HG03457 (cell line): ENCODE results near the gene TKFC.
"Not testable (repeated sequence)": the region's sequence is repeated elsewhere in the genome, so short reads cannot be mapped to it uniquely, and the experiment has no call there.

ENCODE experiments used
- ATAC-seq: cut with Tn5 transposase; IDR thresholded peaks from one replicate; pipeline ENCODE4 v1.9.1; 2021; ENCODE audit warnings: moderate number of reproducible peaks; ENCODE audit not compliant: unreplicated experiment

Gene TKFC

DNA sequence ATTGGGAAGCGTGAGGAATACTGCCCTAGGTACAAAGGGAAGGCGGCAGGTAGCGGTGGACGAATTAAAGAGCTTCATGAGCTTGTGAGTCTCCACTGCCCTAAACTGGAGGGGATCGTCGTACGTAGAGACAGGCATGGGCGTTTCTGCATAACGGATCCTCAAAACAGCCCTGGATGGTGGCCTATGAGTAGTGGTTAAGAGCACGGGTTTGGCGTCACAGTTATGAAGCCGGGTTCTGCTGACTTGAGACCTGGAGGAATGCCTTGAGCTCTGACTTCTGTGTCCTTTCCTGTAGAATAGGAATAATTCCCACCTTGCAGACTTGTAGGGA lies 29.5 kb downstream of the TKFC start:
- ATAC-seq, result no peak

DNA sequence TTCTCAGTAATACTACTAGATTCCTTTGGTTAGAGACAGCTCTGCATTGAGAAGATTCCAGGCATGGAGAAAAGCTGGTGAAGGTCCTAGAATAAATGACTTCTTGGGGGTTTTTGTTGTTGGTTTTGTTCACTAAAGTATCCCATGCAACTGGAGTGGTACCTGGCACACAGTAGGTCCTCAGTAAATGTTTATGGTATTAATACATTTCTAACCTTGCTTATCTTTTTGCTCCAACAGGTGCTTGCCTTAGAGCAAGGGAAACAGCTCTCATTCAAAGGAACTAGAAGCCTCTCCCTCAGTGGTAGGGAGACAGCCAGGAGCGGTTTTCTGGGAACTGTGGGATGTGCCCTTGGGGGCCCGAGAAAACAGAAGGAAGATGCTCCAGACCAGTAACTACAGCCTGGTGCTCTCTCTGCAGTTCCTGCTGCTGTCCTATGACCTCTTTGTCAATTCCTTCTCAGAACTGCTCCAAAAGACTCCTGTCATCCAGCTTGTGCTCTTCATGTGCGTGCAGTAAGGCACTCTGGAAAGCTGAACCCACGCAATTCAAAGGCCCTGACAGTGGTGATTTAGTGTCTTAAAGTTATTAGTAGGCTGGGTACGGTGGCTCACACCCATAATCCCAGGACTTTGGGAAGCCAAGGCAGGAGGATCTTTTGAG lies 31.1 kb downstream of the TKFC start:
- ATAC-seq, result no peak

DNA sequence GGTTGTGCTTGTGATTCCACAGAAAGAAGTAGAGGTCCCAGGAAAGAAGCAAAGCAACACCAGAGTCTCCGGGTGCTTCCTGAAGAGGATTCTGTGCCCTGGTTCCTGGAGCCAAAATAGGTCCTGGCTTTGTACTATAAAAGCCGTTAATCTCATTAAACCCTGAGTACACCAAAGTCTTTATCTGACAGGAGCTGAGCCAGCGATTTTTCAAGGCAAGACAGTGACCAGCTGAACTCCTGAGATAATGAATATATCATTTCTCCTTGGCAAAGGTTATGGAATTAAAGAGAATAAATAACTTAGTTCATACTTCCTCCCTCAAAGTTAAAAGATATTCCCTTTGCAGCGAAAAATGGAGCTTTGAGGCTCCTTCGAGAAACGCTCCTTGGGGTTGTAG lies 34.4 kb downstream of the TKFC start:
- no peak for ATAC-seq

DNA sequence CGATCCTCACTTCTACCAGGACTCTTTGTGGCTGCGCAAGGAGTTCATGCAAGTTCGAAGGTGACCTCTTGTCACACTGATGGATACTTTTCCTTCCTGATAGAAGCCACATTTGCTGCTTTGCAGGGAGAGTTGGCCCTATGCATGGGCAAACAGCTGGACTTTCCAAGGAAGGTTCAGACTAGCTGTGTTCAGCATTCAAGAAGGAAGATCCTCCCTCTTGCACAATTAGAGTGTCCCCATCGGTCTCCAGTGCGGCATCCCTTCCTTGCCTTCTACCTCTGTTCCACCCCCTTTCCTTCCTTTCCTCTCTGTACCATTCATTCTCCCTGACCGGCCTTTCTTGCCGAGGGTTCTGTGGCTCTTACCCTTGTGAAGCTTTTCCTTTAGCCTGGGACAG lies 35.6 kb downstream of the TKFC start:
- no peak for ATAC-seq

DNA sequence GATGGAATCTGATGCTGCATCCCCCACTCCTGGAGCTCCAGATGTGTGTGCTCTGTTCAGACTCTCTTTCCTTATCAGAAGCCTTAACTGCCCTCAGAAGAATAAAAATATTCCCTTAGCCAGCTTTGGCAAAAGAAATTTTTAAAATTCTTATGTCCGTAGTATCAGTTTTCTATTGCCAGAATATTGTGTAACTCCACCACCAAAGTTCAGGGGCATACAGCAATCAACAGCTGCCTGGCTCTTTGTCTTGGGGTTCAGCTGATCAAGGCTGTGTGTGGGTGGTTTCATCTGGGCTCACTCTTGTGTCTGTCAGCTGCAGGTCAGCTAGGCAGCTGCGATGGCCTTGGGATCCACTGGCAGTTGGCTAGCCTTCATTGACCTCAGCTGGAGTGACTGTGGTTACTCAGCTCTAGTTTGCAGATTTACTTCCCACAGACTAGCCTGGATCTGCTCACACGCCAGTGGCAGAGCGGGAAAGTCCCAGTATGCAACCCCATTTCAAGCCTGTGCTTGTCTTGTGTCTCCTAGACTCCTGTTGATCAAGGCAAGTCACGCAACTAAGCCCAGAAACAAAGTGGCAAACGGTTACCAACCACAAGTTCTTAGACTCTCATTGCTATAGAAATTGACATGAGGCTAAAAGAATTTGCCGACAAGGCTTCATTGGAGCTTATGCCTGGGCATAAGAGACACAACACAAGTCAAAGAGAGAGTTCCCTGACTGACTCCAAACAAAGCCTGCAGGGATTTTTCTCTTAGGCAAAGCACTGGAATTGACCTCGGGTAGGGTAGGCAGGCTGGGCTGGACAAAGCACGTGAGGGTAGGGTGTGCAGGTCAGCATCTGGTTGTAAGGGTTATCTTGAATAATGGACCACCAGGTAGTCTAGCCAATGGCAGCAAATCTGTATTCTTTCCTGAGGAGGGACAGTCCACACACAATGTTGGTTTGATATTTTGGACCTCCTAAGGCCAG lies 36.6 kb downstream of the TKFC start:
- ATAC-seq, result no peak

DNA sequence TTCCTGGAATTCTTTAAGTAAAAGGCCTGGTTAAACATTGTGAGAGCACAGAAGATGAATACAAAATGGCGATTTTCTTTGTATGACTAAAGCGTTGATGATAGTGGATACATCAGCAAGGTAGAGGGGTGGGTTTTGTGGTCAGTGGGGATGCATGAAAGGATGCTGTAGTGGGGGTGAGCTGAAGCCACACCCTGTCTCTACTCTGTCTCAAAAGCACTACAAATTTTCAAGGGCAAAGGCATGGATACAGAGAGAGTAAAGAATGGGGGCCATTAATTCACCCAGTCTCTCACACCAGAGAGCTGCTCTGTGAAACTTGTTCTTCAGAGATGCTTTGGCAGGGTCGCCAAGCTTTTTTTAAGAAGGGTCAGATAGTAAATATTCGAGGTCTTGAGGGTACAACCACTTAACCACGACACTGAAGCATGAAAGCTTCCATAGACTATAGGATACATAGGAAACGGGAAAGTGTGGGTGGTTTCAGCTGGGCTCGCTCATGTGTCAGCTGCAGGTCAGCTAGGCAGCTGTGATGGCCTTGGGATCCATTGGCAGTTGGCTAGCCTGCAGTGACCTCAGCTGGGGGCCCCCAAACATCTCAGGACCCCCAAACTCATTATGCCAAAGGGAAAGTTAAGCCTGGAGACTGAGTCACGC lies 37.4 kb downstream of the TKFC start:
- ATAC-seq, result no peak

DNA sequence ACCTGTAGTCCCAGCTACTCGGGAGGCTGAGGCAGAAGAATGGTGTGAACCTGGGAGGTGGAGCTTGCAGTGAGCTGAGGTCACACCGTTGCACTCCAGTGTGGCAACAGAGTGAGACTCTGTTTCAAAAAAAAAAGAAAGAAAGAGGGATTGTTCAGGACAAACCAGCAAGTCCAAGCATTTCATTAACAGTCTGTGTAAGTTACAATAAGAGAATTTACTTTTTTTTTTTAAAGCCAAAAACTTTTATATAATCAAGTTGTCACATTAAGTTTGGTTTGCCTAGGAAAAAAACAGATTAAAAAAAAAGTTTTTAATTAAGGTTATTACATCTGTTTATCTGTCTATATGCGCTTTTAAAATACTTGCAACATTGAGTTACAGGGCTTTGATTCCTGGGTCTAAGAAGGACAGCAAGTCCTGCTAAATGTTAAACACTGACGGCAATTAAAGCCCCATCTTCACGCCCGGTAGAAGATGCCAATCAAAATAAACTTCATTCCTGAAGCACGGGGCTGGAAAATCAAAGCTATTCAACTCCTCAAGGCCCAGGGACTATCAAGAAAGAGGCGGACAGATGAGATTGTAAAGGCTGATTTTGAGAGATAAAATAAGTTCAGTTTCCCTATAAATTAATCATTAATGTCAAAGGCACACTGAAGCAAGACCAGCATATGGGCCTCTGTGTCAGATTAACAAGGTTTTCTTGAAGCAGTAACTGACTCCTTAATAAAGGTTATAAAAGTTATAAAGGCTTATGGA lies 39.8 kb downstream of the TKFC start:
- no peak for ATAC-seq

DNA sequence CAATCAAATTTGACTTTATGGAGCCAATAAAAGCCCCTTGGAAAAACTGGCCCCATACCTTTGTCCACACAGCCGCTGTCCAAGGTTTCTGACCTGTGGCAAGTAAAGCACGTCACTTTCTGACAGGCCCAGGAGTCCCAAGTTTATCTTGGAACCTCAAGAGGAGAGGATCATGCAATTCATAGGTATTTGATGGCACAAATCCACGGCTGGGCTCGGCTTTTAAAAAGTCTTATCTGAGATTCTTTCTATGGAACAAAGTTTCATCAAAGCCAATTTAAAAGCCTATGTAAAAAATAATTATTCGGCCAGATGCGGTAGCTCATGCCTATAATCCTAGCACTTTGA lies 42.7 kb downstream of the TKFC start:
- ATAC-seq, result no peak

DNA sequence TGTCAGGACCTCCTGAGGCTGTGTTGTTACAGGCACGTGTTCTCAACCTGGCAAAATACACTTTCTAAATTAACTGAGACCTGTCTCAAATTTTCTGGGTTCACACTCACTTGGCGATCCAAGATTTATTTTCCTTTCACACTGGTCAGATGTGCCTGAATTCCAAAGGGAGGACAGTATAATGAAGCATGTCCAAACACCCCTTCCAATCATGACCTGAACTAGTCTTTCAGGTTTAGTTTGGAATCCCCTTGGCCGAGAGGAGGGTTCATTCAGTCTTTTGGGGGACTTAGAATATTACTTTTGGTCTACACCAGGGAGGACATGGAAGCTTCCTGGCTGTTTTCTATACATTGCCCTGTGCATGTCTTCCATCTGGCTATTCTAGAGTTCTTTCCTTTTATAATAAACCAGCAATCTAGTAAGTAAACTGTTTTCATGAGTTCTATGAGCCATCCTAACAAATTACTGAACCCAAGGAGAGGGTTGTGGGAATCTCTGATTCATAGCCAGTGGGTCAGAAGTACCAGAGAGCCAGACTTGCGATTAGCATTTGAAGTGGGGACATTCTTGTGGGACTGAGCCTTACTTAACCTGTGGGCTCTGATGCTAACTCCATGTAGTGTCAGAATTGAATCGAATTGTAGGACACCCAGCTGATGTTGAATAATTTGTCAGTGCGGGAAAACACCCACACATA lies 44.6 kb downstream of the TKFC start:
- no peak for ATAC-seq

DNA sequence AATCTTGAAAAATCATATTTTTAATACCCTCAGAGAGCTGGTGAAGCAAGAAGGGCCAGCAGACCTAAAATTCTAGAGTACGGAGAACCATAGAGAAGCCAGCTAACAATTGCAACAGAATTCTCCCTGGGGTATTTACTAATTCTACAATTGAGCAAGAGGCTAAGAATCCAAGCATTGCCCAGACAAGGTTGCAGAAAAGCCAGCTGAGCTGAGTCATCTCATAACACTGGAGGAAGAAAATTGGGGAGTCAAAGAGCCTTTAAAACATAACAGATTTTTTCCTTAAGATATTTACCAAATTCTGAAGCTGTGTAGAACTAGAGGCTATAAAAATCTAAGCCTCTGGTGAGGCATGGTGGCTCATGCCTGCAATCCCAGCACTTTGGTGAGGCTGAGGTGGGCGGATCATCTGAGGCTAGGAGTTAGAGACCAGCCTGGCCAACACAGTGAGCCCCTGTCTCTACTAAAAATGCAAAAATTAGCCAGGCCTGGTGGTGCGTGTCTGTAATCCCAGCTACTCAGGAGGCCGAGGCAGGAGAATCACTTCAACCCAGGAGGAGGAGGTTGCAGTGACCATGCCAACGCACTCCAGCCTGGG lies 45.8 kb downstream of the TKFC start:
- no peak for ATAC-seq

DNA sequence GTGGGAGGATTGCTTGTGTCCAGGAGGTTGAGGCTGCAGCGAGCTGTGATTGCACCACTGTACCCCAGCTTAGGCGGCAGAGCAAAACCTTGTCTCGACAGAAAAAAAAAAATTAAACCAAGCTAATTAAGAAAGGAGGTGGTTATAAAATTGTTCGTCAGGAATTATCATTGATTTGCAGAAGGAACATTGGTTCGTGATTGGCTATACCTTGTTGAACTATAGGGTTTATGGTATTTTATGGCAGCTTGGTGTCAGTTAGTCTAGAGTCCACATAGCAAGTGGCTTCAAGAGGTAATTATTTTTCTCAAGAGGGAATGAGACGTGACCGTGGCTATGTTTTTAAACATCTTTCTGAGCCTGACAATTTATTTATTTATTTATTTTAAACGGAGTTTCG lies 47.9 kb downstream of the TKFC start:
- no peak for ATAC-seq

DNA sequence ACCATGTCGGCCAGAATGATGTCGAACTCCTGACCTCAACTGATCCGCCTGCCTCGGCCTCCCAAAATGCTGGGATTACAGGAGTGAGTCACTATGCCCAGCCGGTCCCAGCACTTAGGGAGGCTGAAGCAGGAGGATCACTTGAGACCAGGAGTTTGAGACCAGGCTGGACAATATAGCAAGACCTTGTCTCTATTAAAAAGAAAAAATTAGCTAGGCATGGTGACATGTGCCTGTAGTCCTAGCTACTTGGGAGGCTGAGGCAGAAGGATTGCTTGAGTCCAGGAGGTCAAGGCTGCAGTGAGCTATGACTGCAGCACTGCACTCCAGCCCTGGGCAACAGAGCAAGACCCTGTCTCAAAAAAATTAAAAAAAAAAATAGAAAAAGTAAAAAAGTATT lies 50.8 kb downstream of the TKFC start:
- ATAC-seq, result not testable (repeated sequence)

DNA sequence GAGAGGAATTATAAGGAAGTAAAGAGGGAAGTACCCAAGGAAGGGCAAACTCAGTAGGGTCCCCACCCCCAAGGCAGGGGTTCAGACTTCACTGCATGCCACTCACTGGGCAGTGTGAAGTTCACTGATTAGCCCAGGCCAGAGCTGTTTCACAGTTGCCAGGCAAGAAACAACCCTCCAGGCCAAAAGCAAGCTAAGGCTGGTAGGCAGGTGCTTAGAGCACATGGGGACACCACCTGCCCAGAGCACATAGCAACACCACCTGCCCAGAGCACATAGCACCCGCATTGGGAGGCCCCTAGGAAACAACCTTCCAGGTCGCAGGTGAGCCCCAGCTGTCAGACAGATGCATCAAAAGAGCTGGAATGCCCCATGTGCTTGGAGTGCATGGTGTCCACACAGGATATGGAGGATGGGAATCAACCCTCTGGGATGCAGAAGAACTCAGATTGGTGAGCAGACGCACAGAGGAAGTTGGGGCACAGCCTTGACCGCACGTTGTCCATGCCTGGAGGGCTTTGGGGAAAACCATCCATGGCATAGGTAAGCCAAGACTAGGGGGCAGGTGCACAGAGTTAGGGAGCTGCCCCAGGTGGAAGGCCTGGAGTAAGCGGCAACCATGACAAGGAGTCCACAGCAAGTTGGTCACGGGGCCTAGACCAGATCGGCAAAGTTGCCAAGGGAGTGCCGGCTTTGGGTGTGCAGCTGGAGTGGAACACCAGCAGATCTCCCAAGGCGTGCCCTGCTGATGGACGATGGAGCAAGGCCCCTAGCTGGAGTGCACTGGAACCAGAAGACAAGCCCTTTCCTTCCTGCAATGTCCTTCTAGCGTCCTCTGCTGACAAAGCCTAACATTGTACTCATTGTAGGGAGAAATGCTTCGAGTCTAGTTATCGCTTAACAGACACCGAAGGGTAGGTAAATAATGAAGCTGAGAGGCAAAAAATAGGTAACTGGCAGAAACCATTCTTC lies 51.5 kb downstream of the TKFC start:
- no peak for ATAC-seq

DNA sequence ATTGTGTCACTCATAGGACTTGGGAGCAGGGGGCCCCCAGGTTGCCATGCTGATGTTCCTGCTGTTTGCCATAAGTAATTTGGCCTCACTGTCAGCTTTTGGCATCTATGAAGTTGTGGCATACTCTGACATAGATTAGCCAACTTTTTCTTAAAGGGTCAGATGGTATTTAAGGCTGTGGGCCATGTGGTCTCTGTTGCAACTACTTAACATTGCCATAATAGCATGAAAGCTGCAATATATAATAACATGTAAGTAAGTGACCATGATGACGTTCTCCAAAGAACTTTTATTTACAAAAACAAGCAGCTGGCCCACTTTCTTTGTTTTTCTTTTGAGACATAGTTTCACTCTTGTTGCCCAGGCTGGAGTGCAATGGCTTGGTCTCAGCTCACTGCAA lies 57.1 kb downstream of the TKFC start:
- ATAC-seq, result no peak

DNA sequence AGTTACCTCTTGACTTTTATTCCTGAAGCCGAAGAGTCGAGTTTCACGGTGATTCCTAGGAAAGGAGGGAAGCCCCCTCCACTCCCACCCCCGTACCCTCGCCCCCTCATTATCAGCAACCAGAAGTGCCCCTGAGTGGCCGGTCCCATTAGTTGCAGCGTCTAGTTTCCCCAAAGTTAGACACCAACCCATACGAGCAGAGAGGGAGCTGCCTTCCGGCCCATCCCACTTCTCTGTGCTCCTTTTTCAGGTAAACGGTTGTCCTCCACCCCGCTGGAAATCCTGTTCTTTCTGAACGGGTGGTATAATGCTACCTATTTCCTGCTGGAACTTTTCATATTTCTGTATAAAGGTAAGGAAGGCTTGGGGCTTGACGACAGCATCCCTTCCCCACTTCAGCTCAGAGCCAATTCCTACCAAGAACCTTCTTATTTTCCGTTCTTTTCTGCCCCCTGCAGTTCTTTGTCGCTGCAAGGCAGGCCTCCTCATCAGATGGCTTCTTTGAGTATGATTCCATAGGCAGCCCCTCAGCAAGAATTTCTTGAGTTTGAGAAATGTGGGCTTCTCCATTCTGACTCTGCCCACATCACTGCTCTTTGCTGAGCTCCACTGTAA lies 60.1 kb downstream of the TKFC start:
- no peak for ATAC-seq
